PC-3 (cell line): ENCODE results near the gene SLC17A7. TPM values are rescaled to one million over a fixed set of nuclear protein-coding genes. Genes with fewer than 3 reads are reported as not detected.

Source experiments
- ATAC-seq: fragments of 200-7000 bp; cut with Tn5 transposase; 2 replicates; pipeline ENCODE4 v1.9.1; 2020; ENCODE audit warnings: mild to moderate bottlenecking, moderate library complexity
- BruUV-seq: library from RNA; stranded (reverse); fragments of 400-500 nt; replicated peaks from 2 replicates; lab custom pipeline; 2021; lab: Mats Ljungman, UMichigan
- CTCF ChIA-PET: fragments of 300-600 bp; sonication (Branson Sonifier 250); formaldehyde crosslinking; loops from one replicate; lab custom pipeline; 2022; ENCODE audit warnings: antibody characterized with exemption; lab: Charles Lee
- POLR2A ChIA-PET: fragments of 300-600 bp; sonication (Branson Sonifier 250); formaldehyde crosslinking; loops from one replicate; lab custom pipeline; 2022; ENCODE audit warnings: antibody characterized with exemption; ENCODE audit not compliant: unreplicated experiment; lab: Charles Lee
- DNase-seq: peaks from one replicate; pipeline ENCODE4 v3.0.0-alpha.2; 2015
- H2AFZ ChIP-seq: fragments of 300-600 bp; sonication (generic); 2 replicates; pipeline ENCODE4 v1.6.0; 2016; ENCODE audit warnings: antibody characterized with exemption, low read length
- H3F3A ChIP-seq: fragments of 300-600 bp; sonication (generic); one replicate; pipeline ENCODE4 v1.6.0; 2017; ENCODE audit warnings: antibody characterized with exemption, low read length, control low read depth, mild to moderate bottlenecking; ENCODE audit not compliant: unreplicated experiment
- H3K27ac ChIP-seq: fragments of 300-600 bp; sonication (generic); 2 replicates; pipeline ENCODE4 v1.5.1; 2016; ENCODE audit warnings: mild to moderate bottlenecking, low read length
- H3K27me3 ChIP-seq: fragments of 300-600 bp; sonication (generic); 2 replicates; pipeline ENCODE4 v1.6.1; 2016; ENCODE audit warnings: low read length, mixed read lengths
- H3K36me3 ChIP-seq: fragments of 300-600 bp; sonication (generic); 2 replicates; pipeline ENCODE4 v1.6.1; 2016; ENCODE audit warnings: low read depth, mixed run types, low read length, mixed read lengths
- H3K4me1 ChIP-seq: fragments of 300-600 bp; sonication (generic); 2 replicates; pipeline ENCODE4 v1.5.1; 2016; ENCODE audit warnings: low read length; ENCODE audit not compliant: insufficient read depth
- H3K4me2 ChIP-seq: fragments of 300-600 bp; sonication (generic); 2 replicates; pipeline ENCODE4 v1.6.0; 2016; ENCODE audit warnings: low read length
- H3K4me3 ChIP-seq: fragments of 300-600 bp; sonication (generic); 2 replicates; pipeline ENCODE4 v1.5.1; 2016; ENCODE audit warnings: mild to moderate bottlenecking, low read length, mixed read lengths
- H3K79me2 ChIP-seq: fragments of 300-600 bp; sonication (generic); 2 replicates; pipeline ENCODE4 v1.6.1; 2017; ENCODE audit warnings: low read length, mixed read lengths
- H3K9ac ChIP-seq: fragments of 300-600 bp; sonication (generic); 2 replicates; pipeline ENCODE4 v1.6.0; 2016; ENCODE audit warnings: mild to moderate bottlenecking, low read length
- H3K9me2 ChIP-seq: fragments of 300-600 bp; sonication (generic); replicated peaks from 2 replicates; pipeline ENCODE4 v1.6.1; 2016; ENCODE audit warnings: mixed run types, low read length, mixed read lengths
- H3K9me3 ChIP-seq: fragments of 300-600 bp; sonication (generic); 2 replicates; pipeline ENCODE4 v1.6.1; 2016; ENCODE audit warnings: low read length, mixed read lengths
- H4K20me1 ChIP-seq: fragments of 300-600 bp; sonication (generic); 2 replicates; pipeline ENCODE4 v1.6.1; 2016; ENCODE audit warnings: low read length, mixed read lengths
- EZH2 ChIP-seq: fragments of 300-600 bp; sonication (generic); IDR thresholded peaks from one replicate; pipeline ENCODE4 v1.6.1; 2017; ENCODE audit warnings: antibody characterized with exemption, mild to moderate bottlenecking, low read length; ENCODE audit not compliant: unreplicated experiment
- EZH2phosphoT487 ChIP-seq: fragments of 300-600 bp; sonication (generic); IDR thresholded peaks from 2 replicates; pipeline ENCODE4 v1.6.1; 2018; ENCODE audit warnings: mild to moderate bottlenecking, antibody characterized with exemption, low read length, borderline replicate concordance
- intact Hi-C: fragments of 100-400 bp; cut with micrococcal nuclease; formaldehyde crosslinking; loops from 2 replicates; pipeline ENCODE4 v1.9.0; 2023
- total RNA-seq: library from RNA; depleted of rRNA; stranded (reverse); fragments of >200 nt; gene quantifications from 2 replicates; pipeline ENCODE4 v1.2.3, GENCODE V29; 2014
- TF ChIP-seq, protein P1 (sequence below): fragments of 300-600 bp; sonication (generic); conservative IDR thresholded peaks from 2 replicates; pipeline ENCODE4 v1.5.1; 2017; ENCODE audit warnings: antibody characterized with exemption, low read depth, mild to moderate bottlenecking, low read length

Gene SLC17A7
- total RNA-seq, 1 experiment from 2014 or later: 0.11 TPM

DNA sequence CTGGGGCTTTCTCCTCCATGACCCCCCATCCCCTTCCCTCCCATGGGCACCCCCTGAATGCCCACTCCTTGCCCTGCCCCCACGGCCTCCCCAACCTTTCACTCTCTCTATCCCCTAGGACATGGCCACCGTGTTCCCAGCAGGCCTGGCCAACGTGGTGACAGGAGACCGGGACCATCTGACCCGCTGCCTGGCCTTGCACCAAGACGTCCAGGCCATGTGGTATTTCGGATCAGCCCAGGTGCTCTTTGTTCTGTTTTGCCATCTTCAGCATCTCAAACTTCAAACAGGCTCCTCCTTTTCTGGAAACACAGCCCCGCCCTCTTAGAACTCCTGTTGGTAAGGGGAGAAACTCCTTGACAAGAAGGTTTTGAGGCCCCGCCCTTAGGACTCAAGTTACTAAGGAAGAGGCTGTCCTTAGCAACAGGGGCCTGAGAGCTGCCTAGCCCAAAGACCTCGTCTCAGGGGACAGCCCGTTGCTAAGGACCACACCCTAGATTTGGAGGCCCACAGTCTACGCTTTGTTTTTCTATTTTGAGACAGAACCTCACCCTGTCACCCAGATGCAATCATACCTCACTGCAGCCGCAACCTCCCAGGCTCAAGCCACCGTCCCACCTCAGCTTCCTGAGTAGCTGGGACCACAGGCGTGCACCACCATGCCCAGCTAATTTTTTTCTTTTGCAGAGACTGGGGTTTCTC, 27.6 kb upstream of the SLC17A7 start:
- Histone ChIP-seq H3K27ac (no peak overlapping the region), H2AFZ (0 out of 2 replicates have a peak overlapping the region, but pooled peaks have one; percentile 29), H3K4me2 (no peak overlapping the region), H3K9me3 (no peaks in the 10 kb centered on the region), H3K9ac (no peak overlapping the region), H3K27me3 (no peaks in the 10 kb centered on the region), H3F3A (no peaks in the 10 kb centered on the region), H3K79me2 (no peaks in the 10 kb centered on the region), H3K4me3 (no peak overlapping the region), H3K4me1 (no peaks in the 10 kb centered on the region), H4K20me1 (no peaks in the 10 kb centered on the region), H3K36me3 (no peaks in the 10 kb centered on the region; the same call in 1 of the 2 replicates), H3K9me2 (no peaks in the 10 kb centered on the region)
- no TSS peak for BruUV-seq
- no peak for TF ChIP-seq EZH2
- no peak for TF ChIP-seq EZH2phosphoT487
- ChIA-PET POLR2A (no interaction called here), CTCF (no interaction called here)
- peak; percentile 77 for DNase-seq
- intact Hi-C loops: no loop called here
- peak; percentile 75 for ATAC-seq

DNA sequence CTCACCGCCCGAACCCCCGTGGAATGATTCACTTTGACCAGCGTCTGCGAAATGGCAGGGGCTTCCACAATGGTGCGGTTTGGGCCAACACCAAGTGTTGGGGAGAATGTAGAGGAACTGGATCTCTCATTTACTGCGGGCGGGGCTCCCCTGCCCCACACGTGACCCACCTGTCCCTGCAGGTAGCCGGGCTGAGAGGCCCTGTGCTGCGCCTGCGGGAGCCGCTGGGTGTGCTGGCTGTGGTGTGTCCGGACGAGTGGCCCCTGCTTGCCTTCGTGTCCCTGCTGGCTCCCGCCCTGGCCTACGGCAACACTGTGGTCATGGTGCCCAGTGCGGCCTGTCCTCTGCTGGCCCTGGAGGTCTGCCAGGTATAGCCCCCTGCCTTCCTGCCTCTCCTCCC, 26.9 kb upstream of the SLC17A7 start:
- H3K36me3 ChIP-seq: no peaks in the 10 kb centered on the region; the same call in 1 of the 2 replicates
- no peak overlapping the region for H2AFZ ChIP-seq
- no peak overlapping the region for H3K4me3 ChIP-seq
- ChIA-PET POLR2A (no interaction called here), CTCF (no interaction called here)
- H3K9ac ChIP-seq: no peak overlapping the region
- H3K4me2 ChIP-seq: no peak overlapping the region
- H3K9me3 ChIP-seq: no peaks in the 10 kb centered on the region
- DNase-seq: no peak
- no peaks in the 10 kb centered on the region for H3K27me3 ChIP-seq
- H3K79me2 ChIP-seq: no peaks in the 10 kb centered on the region
- H3F3A ChIP-seq: no peaks in the 10 kb centered on the region
- BruUV-seq: no TSS peak
- H3K27ac ChIP-seq: no peak overlapping the region
- H3K9me2 ChIP-seq: no peaks in the 10 kb centered on the region
- TF ChIP-seq, protein P1, sequence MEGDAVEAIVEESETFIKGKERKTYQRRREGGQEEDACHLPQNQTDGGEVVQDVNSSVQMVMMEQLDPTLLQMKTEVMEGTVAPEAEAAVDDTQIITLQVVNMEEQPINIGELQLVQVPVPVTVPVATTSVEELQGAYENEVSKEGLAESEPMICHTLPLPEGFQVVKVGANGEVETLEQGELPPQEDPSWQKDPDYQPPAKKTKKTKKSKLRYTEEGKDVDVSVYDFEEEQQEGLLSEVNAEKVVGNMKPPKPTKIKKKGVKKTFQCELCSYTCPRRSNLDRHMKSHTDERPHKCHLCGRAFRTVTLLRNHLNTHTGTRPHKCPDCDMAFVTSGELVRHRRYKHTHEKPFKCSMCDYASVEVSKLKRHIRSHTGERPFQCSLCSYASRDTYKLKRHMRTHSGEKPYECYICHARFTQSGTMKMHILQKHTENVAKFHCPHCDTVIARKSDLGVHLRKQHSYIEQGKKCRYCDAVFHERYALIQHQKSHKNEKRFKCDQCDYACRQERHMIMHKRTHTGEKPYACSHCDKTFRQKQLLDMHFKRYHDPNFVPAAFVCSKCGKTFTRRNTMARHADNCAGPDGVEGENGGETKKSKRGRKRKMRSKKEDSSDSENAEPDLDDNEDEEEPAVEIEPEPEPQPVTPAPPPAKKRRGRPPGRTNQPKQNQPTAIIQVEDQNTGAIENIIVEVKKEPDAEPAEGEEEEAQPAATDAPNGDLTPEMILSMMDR: no peak
- no peak for TF ChIP-seq EZH2
- no peak for TF ChIP-seq EZH2phosphoT487
- H4K20me1 ChIP-seq: no peaks in the 10 kb centered on the region
- H3K4me1 ChIP-seq: no peaks in the 10 kb centered on the region
- no peak for ATAC-seq
- intact Hi-C loops: no loop called here

DNA sequence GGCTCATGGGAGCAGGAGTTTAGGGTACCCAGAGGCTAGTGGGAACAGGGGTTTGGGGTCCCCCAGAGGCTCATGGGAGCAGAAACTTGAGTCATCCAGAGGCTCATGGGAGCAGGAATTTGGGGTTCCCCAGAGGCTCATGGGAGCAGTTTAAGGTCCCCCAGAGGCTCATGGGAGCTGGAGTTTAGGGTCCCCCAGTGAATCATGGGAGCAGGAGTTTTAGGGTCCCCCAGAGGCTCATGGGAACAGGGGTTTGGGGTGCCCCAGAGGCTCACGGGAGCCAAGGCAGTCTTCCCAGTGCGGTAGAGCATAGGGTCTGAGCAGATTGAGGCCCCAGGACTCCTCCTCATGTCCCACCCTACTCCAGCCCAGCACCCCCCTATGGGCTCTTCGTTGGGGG, 24.0 kb upstream of the SLC17A7 start:
- Histone ChIP-seq H2AFZ (no peak overlapping the region), H3K27me3 (no peaks in the 10 kb centered on the region), H3K27ac (no peak overlapping the region), H3K9me3 (no peaks in the 10 kb centered on the region), H3K36me3 (no peaks in the 10 kb centered on the region; the same call in 1 of the 2 replicates), H3K9ac (no peak overlapping the region), H3K9me2 (no peaks in the 10 kb centered on the region), H3F3A (no peaks in the 10 kb centered on the region), H4K20me1 (no peaks in the 10 kb centered on the region), H3K4me2 (no peak overlapping the region), H3K4me3 (no peak overlapping the region), H3K79me2 (no peaks in the 10 kb centered on the region), H3K4me1 (no peaks in the 10 kb centered on the region)
- ChIA-PET CTCF (no interaction called here), POLR2A (no interaction called here)
- no peak for DNase-seq
- intact Hi-C loops: no loop called here
- no peak for ATAC-seq
- no peak for TF ChIP-seq EZH2phosphoT487
- TF ChIP-seq, protein P1: no peak
- no peak for TF ChIP-seq EZH2
- no TSS peak for BruUV-seq
